MG63 (cell line): ENCODE data around the gene SLC34A3. TPM values are rescaled to one million over a fixed set of nuclear protein-coding genes. Genes with fewer than 3 reads are reported as not detected.
"Not testable (repeated sequence)": the region's sequence is repeated elsewhere in the genome, so short reads cannot be mapped to it uniquely, and the experiment has no call there.

ENCODE experiments used
- DNase-seq: peaks from one replicate; pipeline ENCODE4 v3.0.0-alpha.2; 2020
- H3K27me3 ChIP-seq: fragments of 250-450 bp; sonication (Bioruptor Pico); 2 replicates; pipeline ENCODE4 v1.5.1; 2020; ENCODE audit warnings: mild to moderate bottlenecking, moderate library complexity
- H3K36me3 ChIP-seq: fragments of 250-450 bp; sonication (Bioruptor Pico); 2 replicates; pipeline ENCODE4 v1.5.1; 2020; ENCODE audit warnings: mild to moderate bottlenecking, moderate library complexity
- H3K4me3 ChIP-seq: fragments of 250-450 bp; sonication (Bioruptor Pico); 2 replicates; pipeline ENCODE4 v1.5.1; 2020; ENCODE audit warnings: mild to moderate bottlenecking, moderate library complexity
- H3K9me3 ChIP-seq: fragments of 250-450 bp; sonication (Bioruptor Pico); 2 replicates; pipeline ENCODE4 v1.5.1; 2020; ENCODE audit warnings: mild to moderate bottlenecking, moderate library complexity
- total RNA-seq: library from RNA; depleted of rRNA; stranded (reverse); fragments of >200 nt; shearing (Covaris generic); gene quantifications from 2 replicates; pipeline ENCODE4 v1.2.3, GENCODE V29; 2014; ENCODE audit warnings: low replicate concordance

Gene SLC34A3
- total RNA-seq, 1 experiment from 2014 or later, result not detected

- not testable (repeated sequence) for DNase-seq, H3K4me3 ChIP-seq, H3K27me3 ChIP-seq, H3K9me3 ChIP-seq
- H3K36me3 ChIP-seq, result peaks cover 25% of the 10 kb centered on the region
Observed at GRCh38 chr9:137243266-137243625, 12.5 kb downstream of the SLC34A3 start.

DNA sequence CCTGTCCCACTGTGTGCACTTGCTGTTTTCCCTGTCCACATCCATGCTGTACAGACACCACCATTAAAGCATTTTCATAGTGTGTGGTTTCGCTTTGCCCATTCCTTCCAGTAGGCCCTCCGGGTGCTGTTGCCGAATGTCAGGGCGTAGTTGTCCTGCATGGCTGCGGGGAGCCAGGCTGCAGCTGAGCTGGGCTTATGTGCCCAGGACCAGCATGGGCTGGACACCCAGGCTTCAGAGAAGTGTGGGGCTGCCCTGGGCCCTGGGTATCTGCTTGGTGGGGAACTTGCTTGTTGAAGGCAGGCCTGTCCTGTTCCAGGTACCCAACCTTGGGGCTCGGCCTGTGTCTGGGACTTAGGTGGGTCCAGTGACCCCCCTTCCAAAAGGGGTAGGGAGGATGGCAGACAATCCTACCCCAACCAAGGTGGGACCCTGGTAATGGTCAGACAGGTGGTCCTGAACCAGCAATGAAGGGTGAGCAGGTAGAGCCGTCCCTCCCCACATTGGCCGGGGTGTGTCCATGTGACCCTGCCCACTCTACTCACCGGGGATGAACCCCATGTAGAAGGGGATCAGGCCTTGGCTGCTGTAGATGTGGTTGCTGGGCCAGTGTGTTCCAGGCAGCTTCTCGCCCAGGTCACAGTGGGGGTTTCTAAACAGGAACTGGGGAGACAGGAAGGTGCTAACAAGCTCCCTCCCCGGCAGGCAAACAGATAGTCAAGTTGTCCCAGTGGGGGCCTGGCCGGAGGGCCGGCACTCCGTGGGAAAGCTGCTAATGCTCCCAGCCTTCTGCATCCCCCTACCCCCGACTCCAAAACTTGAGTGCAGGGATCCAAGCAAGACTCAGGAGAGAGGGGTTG, 13.2 kb downstream of the SLC34A3 start:
- no peak overlapping the region for H3K4me3 ChIP-seq
- H3K27me3 ChIP-seq, result no peaks in the 10 kb centered on the region
- no peak for DNase-seq
- H3K36me3 ChIP-seq, result peaks cover 25% of the 10 kb centered on the region
- H3K9me3 ChIP-seq, result no peaks in the 10 kb centered on the region

DNA sequence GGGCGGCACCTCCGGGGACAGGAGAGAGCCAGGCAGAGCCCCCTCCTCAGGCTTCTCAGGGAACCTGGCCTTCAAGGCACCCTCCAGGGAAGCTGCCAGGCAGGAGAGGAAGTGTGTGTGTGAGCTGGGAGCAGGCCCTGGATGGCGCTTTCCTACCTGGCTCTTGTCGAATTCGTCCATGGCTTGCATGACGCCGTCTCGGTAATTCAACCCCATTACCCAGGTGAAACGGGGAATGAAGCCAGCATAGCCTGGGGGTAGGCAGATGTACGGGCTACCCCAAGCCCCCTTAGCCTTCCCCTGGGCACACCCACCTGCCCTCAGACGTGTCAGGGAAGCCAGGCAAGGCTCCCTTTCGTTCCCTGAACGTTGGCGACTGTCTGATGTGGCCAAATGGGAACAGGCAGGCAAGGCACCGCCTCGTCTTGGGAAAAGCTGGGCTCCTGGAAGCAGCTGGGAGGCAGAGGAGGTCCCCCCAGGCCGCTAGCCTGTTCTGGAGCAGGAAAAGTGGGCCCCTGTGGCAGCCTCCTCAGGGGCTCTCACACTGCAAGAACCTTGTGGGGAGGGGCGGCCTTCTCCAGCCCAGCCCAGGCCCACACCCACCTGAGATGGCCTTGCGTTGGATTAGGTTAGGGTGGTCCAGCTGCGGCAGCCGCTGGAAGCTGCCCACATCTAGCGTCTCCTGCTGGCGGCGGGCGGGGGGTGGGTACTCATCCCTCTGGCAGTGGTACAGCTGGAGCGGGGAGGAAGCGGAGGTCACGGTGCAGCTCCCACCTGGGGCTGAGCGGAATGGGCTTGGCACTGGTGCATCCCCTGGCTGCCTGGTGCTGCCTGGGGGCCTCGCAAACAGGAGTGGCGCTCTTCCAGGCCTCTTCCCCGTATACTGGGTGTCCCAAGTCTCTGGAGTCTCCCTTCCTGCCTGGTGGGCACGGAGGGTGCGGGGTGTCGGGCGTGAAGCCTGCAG, 14.1 kb downstream of the SLC34A3 start:
- Histone ChIP-seq H3K9me3 (no peaks in the 10 kb centered on the region), H3K27me3 (no peaks in the 10 kb centered on the region)
- DNase-seq, result no peak

GRCh38 chr9:137245450-137246421, 15.0 kb downstream of the SLC34A3 start:
- H3K9me3 ChIP-seq, result no peaks in the 10 kb centered on the region
- H3K36me3 ChIP-seq, result peaks cover 25% of the 10 kb centered on the region
- no peak overlapping the region for H3K4me3 ChIP-seq
- DNase-seq, result no peak
- H3K27me3 ChIP-seq, result no peaks in the 10 kb centered on the region

More for the DNA sequence above, 14.1 kb downstream of the SLC34A3 start:
- no peak overlapping the region for H3K4me3 ChIP-seq
- peaks cover 25% of the 10 kb centered on the region for H3K36me3 ChIP-seq

GRCh38 chr9:137247135-137247915, 16.6 kb downstream of the SLC34A3 start:
- H3K36me3 ChIP-seq, result peaks cover 17% of the 10 kb centered on the region
- DNase-seq, result no peak
- no peaks in the 10 kb centered on the region for H3K27me3 ChIP-seq
- no peaks in the 10 kb centered on the region for H3K9me3 ChIP-seq
- no peak overlapping the region for H3K4me3 ChIP-seq

DNA sequence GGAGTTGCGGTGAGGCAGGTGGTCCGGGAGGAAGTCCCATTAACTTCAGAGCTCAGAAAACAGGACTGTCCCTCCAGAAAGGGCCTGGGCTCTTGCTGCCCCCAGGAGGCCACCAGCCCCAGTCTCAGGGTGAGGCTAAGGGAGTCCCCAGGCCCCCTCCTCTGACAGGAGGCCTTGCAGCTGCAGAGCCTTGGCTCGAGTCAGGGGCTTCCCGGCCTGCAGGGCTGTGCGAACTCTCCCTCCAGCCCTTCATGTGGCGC, 17.1 kb downstream of the SLC34A3 start:
- Histone ChIP-seq H3K27me3 (no peaks in the 10 kb centered on the region), H3K9me3 (no peaks in the 10 kb centered on the region), H3K4me3 (no peak overlapping the region), H3K36me3 (peaks cover 12% of the 10 kb centered on the region)
- no peak for DNase-seq

DNA sequence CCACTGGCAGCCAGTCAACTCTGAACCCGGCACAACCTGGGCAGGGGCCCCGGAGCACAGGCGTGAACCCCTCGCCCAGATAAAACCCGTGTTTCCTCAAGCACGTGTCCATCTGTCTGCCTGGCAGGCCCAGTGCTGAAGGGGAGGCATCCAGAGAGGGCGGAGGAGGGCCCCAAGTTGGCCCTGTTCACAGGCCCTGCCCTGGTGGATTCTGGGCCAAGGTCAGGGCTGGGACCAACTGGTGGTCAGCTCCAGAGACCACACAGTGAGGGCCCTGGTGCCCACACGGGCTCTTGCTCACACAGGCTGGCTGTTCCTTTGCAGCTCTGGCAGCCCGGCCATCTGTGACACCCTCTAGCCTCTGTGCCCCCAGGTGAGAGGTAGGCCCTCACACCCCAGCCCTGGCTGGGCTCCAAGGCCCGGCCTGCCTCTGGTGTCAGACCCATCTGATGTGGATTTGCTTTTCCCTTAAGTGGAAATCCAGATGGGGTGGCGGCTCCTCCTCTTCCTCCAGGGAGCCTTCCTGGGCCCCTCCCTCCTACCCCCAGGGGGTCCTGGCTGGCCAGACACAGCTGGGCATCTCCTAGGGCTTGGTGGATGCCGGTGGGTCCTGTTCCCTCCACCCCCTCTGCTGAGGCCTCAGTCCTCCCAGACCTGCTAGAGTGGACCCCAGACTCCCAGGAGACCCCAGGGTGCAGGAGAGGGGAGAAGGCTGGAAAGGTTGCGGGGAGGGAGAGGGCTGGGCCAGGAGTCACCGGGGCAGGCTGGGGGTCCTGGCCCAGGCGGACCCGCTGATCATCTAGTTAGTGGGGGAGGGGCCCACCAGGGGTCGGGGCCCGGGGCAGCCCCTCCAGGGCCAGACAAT, 19.9 kb downstream of the SLC34A3 start:
- no peak for DNase-seq
- no peaks in the 10 kb centered on the region for H3K36me3 ChIP-seq
- no peaks in the 10 kb centered on the region for H3K27me3 ChIP-seq
- H3K4me3 ChIP-seq, result no peak overlapping the region
- no peaks in the 10 kb centered on the region for H3K9me3 ChIP-seq

- Histone ChIP-seq H3K27me3 (no peaks in the 10 kb centered on the region), H3K4me3 (no peak within 1 kb of the TSS), H3K9me3 (no peaks in the 10 kb centered on the region), H3K36me3 (peaks cover 5% of the 10 kb centered on the region)
- no peak for DNase-seq
Observed at GRCh38 chr9:137251194-137251461, 20.4 kb downstream of the SLC34A3 start, which contains the start of gene STPG3. STPG3 (plus strand) TSS chr9:137251286; CDS start chr9:137251287, 1 bp downstream.

GRCh38 chr9:137251490-137252268, 21.0 kb downstream of the SLC34A3 start:
- H3K36me3 ChIP-seq, result peaks cover 11% of the 10 kb centered on the region
- no peaks in the 10 kb centered on the region for H3K9me3 ChIP-seq
- no peak overlapping the region for H3K4me3 ChIP-seq
- no peak for DNase-seq
- no peaks in the 10 kb centered on the region for H3K27me3 ChIP-seq

- no peak for DNase-seq
- peaks cover 15% of the 10 kb centered on the region for H3K36me3 ChIP-seq
- H3K27me3 ChIP-seq, result no peaks in the 10 kb centered on the region
- H3K4me3 ChIP-seq, result no peak overlapping the region
- H3K9me3 ChIP-seq, result no peaks in the 10 kb centered on the region
Observed at GRCh38 chr9:137252555-137253506, 22.1 kb downstream of the SLC34A3 start.

- Histone ChIP-seq H3K4me3 (peak overlapping the region; percentile 93), H3K9me3 (no peaks in the 10 kb centered on the region), H3K36me3 (peaks cover 20% of the 10 kb centered on the region), H3K27me3 (no peaks in the 10 kb centered on the region)
- DNase-seq, result no peak
Observed at GRCh38 chr9:137253717-137254623, 23.3 kb downstream of the SLC34A3 start.

DNA sequence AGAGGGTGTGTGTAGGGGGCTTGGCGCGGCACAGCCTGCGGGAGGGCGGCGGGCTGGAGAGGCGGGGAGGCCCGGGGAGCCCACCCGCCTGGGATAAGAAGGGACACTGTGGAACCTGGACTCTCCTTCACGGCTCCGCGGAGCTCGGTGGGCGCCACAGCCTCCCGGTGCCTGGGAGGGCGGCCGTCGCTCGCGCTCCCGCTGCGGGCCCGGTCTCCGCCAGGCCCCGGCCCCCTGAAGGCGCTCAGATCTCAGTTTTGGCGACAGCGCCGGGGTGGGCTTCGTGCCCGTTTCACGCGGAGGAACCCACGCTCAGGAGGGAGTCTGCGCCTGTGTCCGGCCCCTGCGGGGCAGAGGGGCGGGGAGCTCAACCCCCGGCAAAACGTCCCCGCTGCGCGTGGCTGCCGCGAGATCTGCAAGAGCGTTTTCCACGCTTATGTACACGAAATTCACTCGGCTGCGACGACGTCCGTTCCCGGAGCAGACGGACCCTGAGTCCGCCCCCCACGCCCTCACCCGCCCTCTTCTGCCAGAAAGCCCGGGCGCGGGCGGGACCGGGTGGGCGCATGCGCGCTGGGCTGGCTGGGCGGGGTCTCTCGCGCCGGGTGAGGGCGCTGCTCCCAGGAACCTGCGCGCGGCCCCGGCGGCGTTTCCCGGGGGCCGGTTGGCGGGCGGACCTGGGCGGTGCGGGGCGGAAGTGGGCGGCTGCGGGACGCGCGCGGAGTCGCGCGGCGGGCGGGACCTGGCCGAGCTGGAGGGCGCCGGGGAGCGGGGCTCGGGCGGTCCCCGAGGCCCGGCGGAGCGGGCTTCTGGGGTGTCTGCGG, 24.1 kb downstream of the SLC34A3 start, which contains the start of gene NELFB:
Gene NELFB (plus strand): TSS at position 704 of the 824 bp plus-strand sequence.
- Histone ChIP-seq H3K36me3 (peaks cover 23% of the 10 kb centered on the region), H3K4me3 (peak within 1 kb of the TSS; percentile 93), H3K9me3 (no peaks in the 10 kb centered on the region), H3K27me3 (no peaks in the 10 kb centered on the region)
- peak; percentile 89 for DNase-seq
